NB4 (cell line): Measurements from ENCODE around the gene NR3C2.

Experiments
- DNase-seq: peaks from one replicate; pipeline ENCODE4 v3.0.0; 2010; ENCODE audit warnings: low read depth
- H3K4me3 ChIP-seq: one replicate; pipeline ENCODE4 v1.5.1; 2011; ENCODE audit warnings: mild to moderate bottlenecking, low read depth, low read length, moderate library complexity
- CTCF ChIP-seq: IDR thresholded peaks from one replicate; pipeline ENCODE4 v1.5.1; 2012; ENCODE audit warnings: low read depth, low read length
- MAX ChIP-seq: IDR thresholded peaks from 2 replicates; pipeline ENCODE4 v1.6.1; 2011; ENCODE audit warnings: low read depth, low read length
- MYC ChIP-seq: IDR thresholded peaks from 2 replicates; pipeline ENCODE4 v1.6.1; 2011; ENCODE audit warnings: low read depth, low read length
- POLR2A ChIP-seq: IDR thresholded peaks from 2 replicates; pipeline ENCODE4 v1.6.1; 2011; ENCODE audit warnings: mild to moderate bottlenecking; ENCODE audit not compliant: insufficient read length; ENCODE audit errors: extremely low read depth

NR3C2 gene

GRCh38 chr4:148396986-148397673, 45.1 kb downstream of the NR3C2 start:
- DNase-seq = no peak
- TF ChIP-seq MYC (no peak), CTCF (no peak), MAX (no peak), POLR2A (no peak)
- no peak overlapping the region for H3K4me3 ChIP-seq

GRCh38 chr4:148395771-148396170, 46.4 kb downstream of the NR3C2 start:
- TF ChIP-seq POLR2A = no peak
- TF ChIP-seq MYC = no peak
- TF ChIP-seq MAX = no peak
- no peak for TF ChIP-seq CTCF
- DNase-seq = no peak
- H3K4me3 ChIP-seq = no peak overlapping the region

GRCh38 chr4:148391056-148391455, 51.2 kb downstream of the NR3C2 start:
- DNase-seq = no peak
- H3K4me3 ChIP-seq = no peak overlapping the region
- TF ChIP-seq CTCF (no peak), MYC (no peak), MAX (no peak), POLR2A (no peak)

- TF ChIP-seq CTCF (no peak), POLR2A (no peak), MYC (no peak), MAX (no peak)
- no peak for DNase-seq
- H3K4me3 ChIP-seq = no peak overlapping the region
These were observed 51.9 kb downstream of the NR3C2 start for GRCh38 chr4:148390311-148390710.

GRCh38 chr4:148380291-148380690, 61.9 kb downstream of the NR3C2 start:
- no peak for DNase-seq
- no peak overlapping the region for H3K4me3 ChIP-seq
- TF ChIP-seq POLR2A (no peak), MYC (no peak), CTCF (no peak)

- TF ChIP-seq MYC (no peak), CTCF (no peak), POLR2A (no peak), MAX (no peak)
- DNase-seq = no peak
- H3K4me3 ChIP-seq = no peak overlapping the region
These were observed 66.1 kb downstream of the NR3C2 start for GRCh38 chr4:148376151-148376550.
